VCaP (cell line): ENCODE data around the gene NAPSA.

Experiments
- H3K27ac ChIP-seq: fragments of 450-650 bp; 2 replicates; pipeline ENCODE4 v1.5.1; 2017
- TF ChIP-seq, protein P1 (sequence below): fragments of 450-650 bp; conservative IDR thresholded peaks from 2 replicates; pipeline ENCODE4 v1.5.1; 2017; ENCODE audit warnings: mild to moderate bottlenecking, moderate library complexity

Gene NAPSA

DNA sequence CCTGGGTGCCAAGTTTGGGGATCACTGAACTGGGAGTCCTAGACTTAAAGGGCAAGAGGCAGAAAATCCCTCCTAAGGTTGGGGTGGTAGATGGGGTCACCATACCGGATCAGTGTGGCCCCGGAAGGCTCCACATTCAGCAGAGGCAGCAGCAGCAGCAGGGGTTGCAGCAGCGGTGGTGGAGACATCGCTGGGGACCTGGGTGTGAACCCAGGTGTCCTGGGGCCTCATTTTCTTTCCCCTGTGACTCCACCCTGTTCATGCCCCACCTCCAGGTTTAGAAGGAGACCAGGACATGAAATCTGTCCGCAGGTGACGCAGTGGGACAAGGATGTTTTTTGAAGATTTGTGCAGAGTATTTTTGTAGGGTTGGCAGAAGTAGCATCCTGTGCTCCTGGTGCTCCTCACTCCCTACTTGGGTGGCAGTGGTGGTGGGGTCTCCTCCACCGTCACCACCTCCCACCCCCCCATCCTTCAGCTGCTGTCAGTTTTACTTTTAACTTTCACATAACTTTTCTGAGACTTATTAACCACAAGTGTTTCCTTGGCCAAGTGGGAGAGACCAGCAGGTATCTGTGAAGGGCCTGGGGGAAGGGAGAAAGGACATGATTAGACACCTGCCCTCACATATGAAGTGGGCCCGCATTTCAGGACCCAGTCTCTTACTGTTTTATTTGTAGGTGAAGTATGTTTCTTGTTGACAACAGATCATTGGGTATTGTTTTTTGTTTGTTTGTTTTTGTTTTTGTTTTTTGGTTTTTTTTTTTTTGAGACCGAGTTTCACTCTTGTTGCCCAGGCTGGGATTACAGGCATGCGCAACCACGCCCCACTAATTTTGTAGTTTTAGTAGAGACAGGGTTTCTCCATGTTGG lies at the start of gene NAPSA:
Gene NAPSA, minus strand, starts transcription at position 206 of the 873 bp plus-strand sequence. Its CDS starts 18 bp downstream, at position 188.
- TF ChIP-seq, protein P1, sequence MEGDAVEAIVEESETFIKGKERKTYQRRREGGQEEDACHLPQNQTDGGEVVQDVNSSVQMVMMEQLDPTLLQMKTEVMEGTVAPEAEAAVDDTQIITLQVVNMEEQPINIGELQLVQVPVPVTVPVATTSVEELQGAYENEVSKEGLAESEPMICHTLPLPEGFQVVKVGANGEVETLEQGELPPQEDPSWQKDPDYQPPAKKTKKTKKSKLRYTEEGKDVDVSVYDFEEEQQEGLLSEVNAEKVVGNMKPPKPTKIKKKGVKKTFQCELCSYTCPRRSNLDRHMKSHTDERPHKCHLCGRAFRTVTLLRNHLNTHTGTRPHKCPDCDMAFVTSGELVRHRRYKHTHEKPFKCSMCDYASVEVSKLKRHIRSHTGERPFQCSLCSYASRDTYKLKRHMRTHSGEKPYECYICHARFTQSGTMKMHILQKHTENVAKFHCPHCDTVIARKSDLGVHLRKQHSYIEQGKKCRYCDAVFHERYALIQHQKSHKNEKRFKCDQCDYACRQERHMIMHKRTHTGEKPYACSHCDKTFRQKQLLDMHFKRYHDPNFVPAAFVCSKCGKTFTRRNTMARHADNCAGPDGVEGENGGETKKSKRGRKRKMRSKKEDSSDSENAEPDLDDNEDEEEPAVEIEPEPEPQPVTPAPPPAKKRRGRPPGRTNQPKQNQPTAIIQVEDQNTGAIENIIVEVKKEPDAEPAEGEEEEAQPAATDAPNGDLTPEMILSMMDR: no peak
- H3K27ac ChIP-seq: no peak within 1 kb of the TSS

DNA sequence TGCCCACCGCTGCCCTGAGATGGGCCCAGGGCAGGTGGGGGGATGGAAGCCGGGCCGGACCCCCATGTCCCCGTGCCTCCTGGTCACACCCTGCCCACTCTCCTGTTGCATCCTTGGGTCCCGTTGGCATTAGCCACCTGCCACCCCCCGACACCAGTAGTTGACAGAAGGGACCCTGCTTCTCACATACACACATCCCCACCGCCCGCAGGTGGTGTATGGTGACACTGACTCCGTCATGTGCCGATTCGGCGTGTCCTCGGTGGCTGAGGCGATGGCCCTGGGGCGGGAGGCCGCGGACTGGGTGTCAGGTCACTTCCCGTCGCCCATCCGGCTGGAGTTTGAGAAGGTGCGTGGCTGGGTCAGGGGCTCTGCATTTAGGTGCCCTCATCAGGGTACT lies 48.1 kb upstream of the NAPSA start:
- TF ChIP-seq, protein P1: no peak
- H3K27ac ChIP-seq: no peak overlapping the region

DNA sequence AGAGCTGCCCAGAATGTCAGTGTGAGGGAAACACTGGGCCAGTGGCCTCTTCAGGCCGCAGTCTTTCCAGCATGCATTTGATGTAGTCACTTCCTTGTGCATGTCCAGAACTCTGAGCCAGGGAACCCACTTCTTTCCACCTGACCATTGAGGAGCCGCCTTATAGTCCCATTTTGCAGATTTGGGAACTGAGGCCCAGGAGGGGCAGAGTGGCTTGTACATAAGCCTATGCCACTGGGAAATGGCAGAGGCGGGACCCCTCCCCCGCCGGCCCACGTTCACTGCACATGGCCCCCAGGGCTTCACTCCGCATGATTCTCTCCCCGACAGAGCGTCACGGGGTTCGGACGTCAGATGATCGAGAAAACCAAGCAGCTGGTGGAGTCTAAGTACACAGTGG lies 47.7 kb upstream of the NAPSA start:
- TF ChIP-seq, protein P1: no peak
- no peak overlapping the region for H3K27ac ChIP-seq

DNA sequence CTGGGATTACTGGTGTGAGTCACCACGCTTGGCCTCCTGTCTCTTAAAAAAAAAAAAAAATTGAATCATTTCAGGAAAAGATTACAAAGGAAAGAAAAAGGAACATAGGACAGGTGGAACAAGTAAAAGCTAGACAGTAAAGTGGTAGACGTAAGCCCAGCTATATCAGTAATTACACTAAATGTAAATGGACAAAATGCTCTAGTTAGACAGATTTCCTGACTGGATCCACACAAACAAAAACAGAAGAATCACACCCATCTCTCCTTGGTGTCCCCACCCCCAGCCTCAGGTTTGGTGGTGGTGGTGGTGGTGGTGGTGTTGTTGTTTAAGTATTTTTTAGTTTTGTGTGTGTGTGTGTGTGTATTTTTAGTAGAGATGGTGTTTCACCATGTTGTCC lies 47.0 kb upstream of the NAPSA start:
- TF ChIP-seq, protein P1: no peak
- no peak overlapping the region for H3K27ac ChIP-seq

DNA sequence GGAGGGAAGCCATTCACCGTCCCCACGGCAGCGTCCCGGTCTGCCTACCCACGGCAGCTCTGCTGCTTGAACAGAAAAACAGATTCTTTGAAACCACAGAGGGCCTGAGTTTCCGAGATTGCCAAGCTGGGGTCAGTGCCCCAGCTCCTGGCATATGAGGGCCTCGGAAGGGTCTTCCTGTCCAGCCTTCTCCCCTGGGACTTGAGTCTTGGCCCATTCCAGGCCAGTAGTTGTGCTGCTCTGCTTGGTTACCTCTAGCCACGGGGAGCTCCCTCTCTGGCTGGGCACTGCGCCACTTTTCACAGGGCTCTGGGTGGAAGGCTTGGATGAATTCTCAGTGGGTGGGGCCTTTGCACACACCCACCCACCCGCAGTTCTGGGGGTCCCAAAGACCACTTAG lies 44.7 kb upstream of the NAPSA start:
- TF ChIP-seq, protein P1: no peak

DNA sequence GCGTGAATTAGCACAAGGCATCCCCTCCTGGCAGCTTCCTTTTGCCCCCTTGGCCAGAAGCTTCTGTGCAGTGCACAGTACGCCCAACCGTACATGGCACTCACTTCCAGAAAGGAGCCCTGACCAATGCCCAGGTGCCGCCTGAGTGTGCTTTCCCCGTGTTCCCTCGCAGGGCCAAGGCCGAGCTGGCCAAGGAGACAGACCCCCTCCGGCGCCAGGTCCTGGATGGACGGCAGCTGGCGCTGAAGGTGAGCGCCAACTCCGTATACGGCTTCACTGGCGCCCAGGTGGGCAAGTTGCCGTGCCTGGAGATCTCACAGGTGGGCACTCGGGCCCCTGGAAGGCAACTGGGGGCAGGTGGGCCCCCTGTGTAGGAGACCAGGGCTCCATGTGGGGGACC lies 43.9 kb upstream of the NAPSA start:
- TF ChIP-seq, protein P1: no peak
- no peak overlapping the region for H3K27ac ChIP-seq

More for the DNA sequence above, 44.7 kb upstream of the NAPSA start:
- H3K27ac ChIP-seq: no peak overlapping the region

DNA sequence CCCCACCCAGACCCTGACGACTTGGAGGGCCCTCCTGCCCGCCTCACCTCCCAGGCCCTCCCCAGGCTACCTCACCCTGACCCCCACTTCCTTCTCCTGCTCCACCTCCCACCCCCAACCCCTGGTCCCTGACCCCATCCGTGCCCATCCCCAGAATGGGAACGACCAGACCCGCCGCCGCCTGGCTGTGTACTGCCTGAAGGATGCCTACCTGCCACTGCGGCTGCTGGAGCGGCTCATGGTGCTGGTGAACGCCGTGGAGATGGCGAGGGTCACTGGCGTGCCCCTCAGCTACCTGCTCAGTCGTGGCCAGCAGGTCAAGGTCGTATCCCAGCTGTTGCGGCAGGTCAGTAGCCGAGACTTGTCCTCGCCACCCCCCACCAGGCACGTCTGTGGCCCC lies 41.4 kb upstream of the NAPSA start:
- H3K27ac ChIP-seq: no peak overlapping the region
- TF ChIP-seq, protein P1: no peak
